ENCODE results near the gene CEP350. TPM values are rescaled to one million over a fixed set of nuclear protein-coding genes. Genes with fewer than 3 reads are reported as not detected.

Gene CEP350
- total RNA-seq, 1 experiment from 2014 or later: 42.3 TPM

GRCh38 chr1:179938752-179939151 is 15.9 kb upstream of the CEP350 start:
- intact Hi-C loops (cut with micrococcal nuclease; ENCODE audit: unreplicated experiment): no loop called here
- BruUV-seq (replicated peaks): no TSS peak
- CTCF ChIA-PET: interaction anchor here (0.7 kb wide), 1 partner anchor 12 kb away, joined by 3 read pairs; no protein-coding TSS in a partner anchor

GRCh38 chr1:179939941-179940340 is 14.7 kb upstream of the CEP350 start:
- Mint-ChIP-seq H3K4me1 (ENCODE audit: low read depth, unreplicated experiment) (peaks cover 7% of the 10 kb centered on the region), H3K9me3 (ENCODE audit: low read depth, unreplicated experiment) (no peaks in the 10 kb centered on the region), H3K36me3 (ENCODE audit: insufficient read depth, unreplicated experiment) (no peaks in the 10 kb centered on the region), H3K4me3 (ENCODE audit: low read depth, unreplicated experiment) (no peak overlapping the region), H3K27ac (ENCODE audit: unreplicated experiment) (no peak overlapping the region), H3K27me3 (ENCODE audit: unreplicated experiment) (no peaks in the 10 kb centered on the region)
- CTCF ChIA-PET: no interaction called here
- TF ChIP-seq, protein P1, sequence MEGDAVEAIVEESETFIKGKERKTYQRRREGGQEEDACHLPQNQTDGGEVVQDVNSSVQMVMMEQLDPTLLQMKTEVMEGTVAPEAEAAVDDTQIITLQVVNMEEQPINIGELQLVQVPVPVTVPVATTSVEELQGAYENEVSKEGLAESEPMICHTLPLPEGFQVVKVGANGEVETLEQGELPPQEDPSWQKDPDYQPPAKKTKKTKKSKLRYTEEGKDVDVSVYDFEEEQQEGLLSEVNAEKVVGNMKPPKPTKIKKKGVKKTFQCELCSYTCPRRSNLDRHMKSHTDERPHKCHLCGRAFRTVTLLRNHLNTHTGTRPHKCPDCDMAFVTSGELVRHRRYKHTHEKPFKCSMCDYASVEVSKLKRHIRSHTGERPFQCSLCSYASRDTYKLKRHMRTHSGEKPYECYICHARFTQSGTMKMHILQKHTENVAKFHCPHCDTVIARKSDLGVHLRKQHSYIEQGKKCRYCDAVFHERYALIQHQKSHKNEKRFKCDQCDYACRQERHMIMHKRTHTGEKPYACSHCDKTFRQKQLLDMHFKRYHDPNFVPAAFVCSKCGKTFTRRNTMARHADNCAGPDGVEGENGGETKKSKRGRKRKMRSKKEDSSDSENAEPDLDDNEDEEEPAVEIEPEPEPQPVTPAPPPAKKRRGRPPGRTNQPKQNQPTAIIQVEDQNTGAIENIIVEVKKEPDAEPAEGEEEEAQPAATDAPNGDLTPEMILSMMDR (IDR thresholded peaks at IDR 0.05; ENCODE audit: unreplicated experiment): no peak
- no TSS peak for BruUV-seq (replicated peaks)
- intact Hi-C loops (cut with micrococcal nuclease; ENCODE audit: unreplicated experiment): no loop called here
- no peak for DNase-seq

More at GRCh38 chr1:179938752-179939151, 15.9 kb upstream of the CEP350 start:
- Mint-ChIP-seq H3K9me3 (ENCODE audit: low read depth, unreplicated experiment) (no peaks in the 10 kb centered on the region), H3K4me1 (ENCODE audit: low read depth, unreplicated experiment) (peaks cover 7% of the 10 kb centered on the region), H3K4me3 (ENCODE audit: low read depth, unreplicated experiment) (no peak overlapping the region), H3K27ac (ENCODE audit: unreplicated experiment) (no peak overlapping the region), H3K27me3 (ENCODE audit: unreplicated experiment) (no peaks in the 10 kb centered on the region), H3K36me3 (ENCODE audit: insufficient read depth, unreplicated experiment) (no peaks in the 10 kb centered on the region)
- DNase-seq: no peak
- TF ChIP-seq, protein P1 (IDR thresholded peaks at IDR 0.05; ENCODE audit: unreplicated experiment): no peak

GRCh38 chr1:179941454-179941853 is 13.2 kb upstream of the CEP350 start:
- DNase-seq: no peak
- BruUV-seq (replicated peaks): no TSS peak
- intact Hi-C loops (cut with micrococcal nuclease; ENCODE audit: unreplicated experiment): no loop called here
- CTCF ChIA-PET: no interaction called here
- H3K4me1 Mint-ChIP-seq (ENCODE audit: low read depth, unreplicated experiment): peaks cover 7% of the 10 kb centered on the region
- no peaks in the 10 kb centered on the region for H3K36me3 Mint-ChIP-seq (ENCODE audit: insufficient read depth, unreplicated experiment)
- H3K4me3 Mint-ChIP-seq (ENCODE audit: low read depth, unreplicated experiment): no peak overlapping the region
- no peaks in the 10 kb centered on the region for H3K9me3 Mint-ChIP-seq (ENCODE audit: low read depth, unreplicated experiment)
- H3K27ac Mint-ChIP-seq (ENCODE audit: unreplicated experiment): no peak overlapping the region
- TF ChIP-seq, protein P1 (IDR thresholded peaks at IDR 0.05; ENCODE audit: unreplicated experiment): no peak
- no peaks in the 10 kb centered on the region for H3K27me3 Mint-ChIP-seq (ENCODE audit: unreplicated experiment)

DNA sequence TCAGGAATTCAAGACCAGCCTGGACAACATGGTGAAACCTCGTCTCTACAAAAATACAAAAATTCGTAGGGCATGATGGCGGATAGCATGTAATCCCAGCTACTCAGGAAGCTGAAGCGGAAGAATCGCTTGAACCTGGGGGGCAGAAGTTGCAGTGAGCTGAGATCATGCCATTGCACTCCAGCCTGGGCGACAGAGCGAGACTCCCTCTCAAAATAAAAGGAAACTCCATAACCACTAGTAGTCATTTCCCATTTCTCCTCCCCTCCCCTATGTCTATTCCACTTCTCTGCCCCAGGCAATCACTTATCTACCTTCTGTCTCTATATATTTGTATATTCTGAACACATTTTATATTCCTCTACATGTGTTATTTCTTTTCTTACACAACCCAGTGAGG is 4.0 kb upstream of the CEP350 start:
- no TSS peak for BruUV-seq (replicated peaks)
- Mint-ChIP-seq H3K4me1 (ENCODE audit: low read depth, unreplicated experiment) (peaks cover 8% of the 10 kb centered on the region), H3K36me3 (ENCODE audit: insufficient read depth, unreplicated experiment) (peaks cover 21% of the 10 kb centered on the region), H3K4me3 (ENCODE audit: low read depth, unreplicated experiment) (no peak overlapping the region), H3K9me3 (ENCODE audit: low read depth, unreplicated experiment) (no peaks in the 10 kb centered on the region), H3K27me3 (ENCODE audit: unreplicated experiment) (no peaks in the 10 kb centered on the region), H3K27ac (ENCODE audit: unreplicated experiment) (no peak overlapping the region)
- TF ChIP-seq, protein P1 (IDR thresholded peaks at IDR 0.05; ENCODE audit: unreplicated experiment): no peak
- intact Hi-C loops (cut with micrococcal nuclease; ENCODE audit: unreplicated experiment): loop anchor here (10.0 kb wide), 2 partner anchors 214 to 246 kb away; no protein-coding TSS in a partner anchor
- CTCF ChIA-PET: no interaction called here
- no peak for DNase-seq

All from Calu3 (cell line).